ENCODE measurements around the gene PRKN.

PRKN gene

GRCh38 chr6:161602359-161602758, 1125.2 kb downstream of the PRKN start:
- Histone ChIP-seq H3K36me3 (ENCODE audit: insufficient read depth) (no peaks in the 10 kb centered on the region), H3K4me3 (IDR thresholded peaks at IDR 0.05; ENCODE audit: insufficient read depth, low read depth, low read length) (no peak overlapping the region), H3K27ac (no peak overlapping the region), H3K79me2 (ENCODE audit: insufficient read depth, low read depth) (no peaks in the 10 kb centered on the region), H4K20me1 (ENCODE audit: insufficient read depth) (no peaks in the 10 kb centered on the region), H3K27me3 (ENCODE audit: insufficient read depth, low read depth) (no peaks in the 10 kb centered on the region), H3K4me2 (no peak overlapping the region), H2AFZ (ENCODE audit: low read depth) (no peak overlapping the region), H3K4me1 (ENCODE audit: low read depth, poor library complexity, severe bottlenecking) (no peaks in the 10 kb centered on the region), H3K9ac (no peak overlapping the region)
- TF ChIP-seq CTCF (conservative IDR thresholded peaks at IDR 0.05; ENCODE audit: low read depth, low read length): no peak

GRCh38 chr6:161598896-161599295, 1128.7 kb downstream of the PRKN start:
- Histone ChIP-seq H3K27me3 (ENCODE audit: insufficient read depth, low read depth) (no peaks in the 10 kb centered on the region), H3K9ac (no peak overlapping the region), H3K36me3 (ENCODE audit: insufficient read depth) (no peaks in the 10 kb centered on the region), H4K20me1 (ENCODE audit: insufficient read depth) (no peaks in the 10 kb centered on the region), H3K4me1 (ENCODE audit: low read depth, poor library complexity, severe bottlenecking) (no peaks in the 10 kb centered on the region), H3K4me3 (IDR thresholded peaks at IDR 0.05; ENCODE audit: insufficient read depth, low read depth, low read length) (no peak overlapping the region), H3K79me2 (ENCODE audit: insufficient read depth, low read depth) (no peaks in the 10 kb centered on the region), H3K27ac (no peak overlapping the region), H3K4me2 (no peak overlapping the region), H2AFZ (ENCODE audit: low read depth) (no peak overlapping the region)
- TF ChIP-seq CTCF (conservative IDR thresholded peaks at IDR 0.05; ENCODE audit: low read depth, low read length): no peak

GRCh38 chr6:161596807-161597520, 1130.6 kb downstream of the PRKN start:
- TF ChIP-seq CTCF (conservative IDR thresholded peaks at IDR 0.05; ENCODE audit: low read depth, low read length): no peak
- Histone ChIP-seq H3K4me1 (ENCODE audit: low read depth, poor library complexity, severe bottlenecking) (no peaks in the 10 kb centered on the region), H3K9ac (no peak overlapping the region), H3K79me2 (ENCODE audit: insufficient read depth, low read depth) (no peaks in the 10 kb centered on the region), H3K27me3 (ENCODE audit: insufficient read depth, low read depth) (no peaks in the 10 kb centered on the region), H3K36me3 (ENCODE audit: insufficient read depth) (no peaks in the 10 kb centered on the region), H3K4me2 (no peak overlapping the region), H2AFZ (ENCODE audit: low read depth) (no peak overlapping the region), H3K4me3 (IDR thresholded peaks at IDR 0.05; ENCODE audit: insufficient read depth, low read depth, low read length) (no peak overlapping the region), H4K20me1 (ENCODE audit: insufficient read depth) (no peaks in the 10 kb centered on the region), H3K27ac (no peak overlapping the region)

GRCh38 chr6:161594412-161594811, 1133.2 kb downstream of the PRKN start:
- TF ChIP-seq CTCF (conservative IDR thresholded peaks at IDR 0.05; ENCODE audit: low read depth, low read length): no peak
- Histone ChIP-seq H3K27me3 (ENCODE audit: insufficient read depth, low read depth) (no peaks in the 10 kb centered on the region), H2AFZ (ENCODE audit: low read depth) (no peak overlapping the region), H3K4me2 (no peak overlapping the region), H3K36me3 (ENCODE audit: insufficient read depth) (no peaks in the 10 kb centered on the region), H3K27ac (no peak overlapping the region), H3K4me1 (ENCODE audit: low read depth, poor library complexity, severe bottlenecking) (no peaks in the 10 kb centered on the region), H3K9ac (no peak overlapping the region), H3K4me3 (IDR thresholded peaks at IDR 0.05; ENCODE audit: insufficient read depth, low read depth, low read length) (no peak overlapping the region), H4K20me1 (ENCODE audit: insufficient read depth) (no peaks in the 10 kb centered on the region), H3K79me2 (ENCODE audit: insufficient read depth, low read depth) (no peaks in the 10 kb centered on the region)
